Kidney (tissue), 14 donors: ENCODE results near the gene FASTKD2. TPM values are rescaled to one million over a fixed set of nuclear protein-coding genes. Genes with fewer than 3 reads are reported as not detected.

ENCODE experiments used
- DNase-seq, 5 donors: peaks; one replicate each; pipeline ENCODE4 v3.0.0-alpha.2; 2013 to 2020
- FAIRE-seq: peaks from 2 replicates; lab custom pipeline; 2012; peaks lifted over from hg19 to GRCh38; lab: Jason Lieb, UNC
- H3K27ac ChIP-seq, 2 donors: one replicate each; pipeline ENCODE4 v1.7.0; 2013; ENCODE audit warnings: low read depth in 2 of 2, low read length in 2 of 2, inconsistent platforms in 1 of 2
- H3K27me3 ChIP-seq: one replicate; pipeline ENCODE4 v1.7.1; 2013; ENCODE audit warnings: low read length, inconsistent platforms; ENCODE audit not compliant: control insufficient read depth, insufficient read depth
- H3K36me3 ChIP-seq, 3 donors: one replicate each; pipeline versions ENCODE4 v1.7.0 to v1.7.1; 2013; ENCODE audit warnings: low read length in 3 of 3, control low read depth in 1 of 3, inconsistent platforms in 1 of 3; ENCODE audit not compliant: insufficient read depth in 3 of 3, control insufficient read depth in 2 of 3
- H3K4me1 ChIP-seq, 3 donors: one replicate each; pipeline versions ENCODE4 v1.7.0 to v1.7.1; 2013; ENCODE audit warnings: low read length in 3 of 3, inconsistent platforms in 1 of 3, low read depth in 1 of 3; ENCODE audit not compliant: control insufficient read depth in 2 of 3, insufficient read depth in 2 of 3
- H3K4me3 ChIP-seq, 3 donors: one replicate each; pipeline versions ENCODE4 v1.7.0 to v1.8.1; 2013; ENCODE audit warnings: low read length in 3 of 3, control low read depth in 1 of 3, inconsistent platforms in 1 of 3
- H3K9ac ChIP-seq, 3 donors: one replicate each; pipeline versions ENCODE4 v1.7.0 to v1.7.1; 2013; ENCODE audit warnings: low read length in 3 of 3, control low read depth in 1 of 3, inconsistent platforms in 1 of 3
- H3K9me3 ChIP-seq, 3 donors: one replicate each; pipeline versions ENCODE4 v1.7.0 to v1.7.1; 2013; ENCODE audit warnings: low read length in 3 of 3, control low read depth in 1 of 3, inconsistent platforms in 1 of 3; ENCODE audit not compliant: control insufficient read depth in 2 of 3, insufficient read depth in 1 of 3
- CTCF ChIP-seq: IDR thresholded peaks from 3 replicates; pipeline ENCODE4 v1.5.1; 2012; ENCODE audit warnings: mild to moderate bottlenecking, moderate library complexity, borderline replicate concordance; ENCODE audit not compliant: insufficient read depth; ENCODE audit errors: extremely low read depth
- intact Hi-C: fragments of 100-400 bp; cut with DNase I; formaldehyde crosslinking; loops from one replicate; pipeline ENCODE4 v1.11.1; 2022
- polyA plus RNA-seq: library from polyadenylated mRNA; stranded (reverse); fragments of 350-450 nt; fragmentation: Illumina TruSeq; extraction: RNeasy Lipid Tissue Mini Kit (QIAGEN cat#74804); gene quantifications from one replicate; pipeline ENCODE4 v1.2.3, GENCODE V29; 2014; ENCODE audit warnings: low read depth, low replicate concordance; ENCODE audit not compliant: insufficient read depth
- total RNA-seq: library from RNA; stranded (reverse); fragmentation: NEBNext Ultra II Directional; extraction: Animal tissue kit (Norgen Biotek cat#: 25700); gene quantifications from one replicate; pipeline ENCODE4 v1.2.1, GENCODE V29; 2021
- donor health status: control.
- donor health status: control.
- donor health status: control.
- donor health status: control.
- donor health status: control.
- donor health status: DM: yes; HTN: yes; CAD: no.
- donor health status: Normal renal cell carcinoma (clear cell type).

The FASTKD2 gene
- total and polyA plus RNA-seq, 2 donors from 2014 or later, result 13.9 to 27.0 TPM

- no peak for DNase-seq
- H3K27ac ChIP-seq, result no peak overlapping the region
- no peak for TF ChIP-seq CTCF
- no peaks in the 10 kb centered on the region for H3K4me1 ChIP-seq
- intact Hi-C loops, result no loop called here
- H3K9me3 ChIP-seq, result no peaks in the 10 kb centered on the region
- H3K9ac ChIP-seq, result no peak overlapping the region
- FAIRE-seq, result no peak
- no peaks in the 10 kb centered on the region for H3K27me3 ChIP-seq
- no peaks in the 10 kb centered on the region for H3K36me3 ChIP-seq
- no peak overlapping the region for H3K4me3 ChIP-seq
Measured at GRCh38 chr2:206820807-206821206, 55.4 kb downstream of the FASTKD2 start.

GRCh38 chr2:206823178-206823577 lies 57.8 kb downstream of the FASTKD2 start:
- Histone ChIP-seq H3K9ac (no peak overlapping the region), H3K36me3 (no peaks in the 10 kb centered on the region), H3K9me3 (no peaks in the 10 kb centered on the region), H3K27ac (no peak overlapping the region), H3K4me3 (no peak overlapping the region), H3K4me1 (no peaks in the 10 kb centered on the region), H3K27me3 (no peaks in the 10 kb centered on the region)
- intact Hi-C loops, result no loop called here
- no peak for FAIRE-seq
- TF ChIP-seq CTCF, result no peak
- no peak for DNase-seq

GRCh38 chr2:206824087-206824618 lies 58.7 kb downstream of the FASTKD2 start:
- intact Hi-C loops, result no loop called here
- DNase-seq, result no peak
- FAIRE-seq, result no peak
- H3K36me3 ChIP-seq, result no peaks in the 10 kb centered on the region
- no peak for TF ChIP-seq CTCF
- H3K4me1 ChIP-seq, result no peaks in the 10 kb centered on the region
- H3K27ac ChIP-seq, result no peak overlapping the region
- no peaks in the 10 kb centered on the region for H3K9me3 ChIP-seq
- no peak overlapping the region for H3K9ac ChIP-seq
- H3K27me3 ChIP-seq, result no peaks in the 10 kb centered on the region
- H3K4me3 ChIP-seq, result no peak overlapping the region

- intact Hi-C loops, result no loop called here
- DNase-seq (no peak), FAIRE-seq (no peak)
- no peaks in the 10 kb centered on the region for H3K27me3 ChIP-seq
- H3K27ac ChIP-seq, result no peak overlapping the region
- no peaks in the 10 kb centered on the region for H3K36me3 ChIP-seq
- no peak overlapping the region for H3K4me3 ChIP-seq
- H3K9me3 ChIP-seq, result no peaks in the 10 kb centered on the region
- H3K4me1 ChIP-seq, result no peaks in the 10 kb centered on the region
- no peak for TF ChIP-seq CTCF
- no peak overlapping the region for H3K9ac ChIP-seq
Measured at GRCh38 chr2:206824993-206825392, 59.6 kb downstream of the FASTKD2 start.
